H1 (cell line): ENCODE results near the gene GZF1. TPM values are rescaled to one million over a fixed set of nuclear protein-coding genes. Genes with fewer than 3 reads are reported as not detected.

Experiments used
- CTCF ChIA-PET: fragments of 300-600 bp; sonication (Branson Sonifier 250); formaldehyde crosslinking; loops from one replicate; lab custom pipeline; 2021; ENCODE audit not compliant: partially characterized antibody; lab: Charles Lee
- POLR2A ChIA-PET: fragments of 300-600 bp; sonication (Branson Sonifier 250); formaldehyde crosslinking; loops from one replicate; lab custom pipeline; 2021; ENCODE audit warnings: inconsistent platforms; ENCODE audit not compliant: partially characterized antibody; lab: Charles Lee
- DNase-seq, 2 experiments: peaks; one replicate each; pipeline versions ENCODE4 v3.0.0 to v3.0.0-alpha.2; 2010 to 2022; ENCODE audit warnings: low spot score in 2 of 2, low read depth in 1 of 2, mixed read lengths in 1 of 2
- FAIRE-seq: peaks from 2 replicates; lab custom pipeline; 2011; peaks lifted over from hg19 to GRCh38; lab: Jason Lieb, UNC
- H2AFZ ChIP-seq: 2 replicates; pipeline ENCODE4 v1.8.1; 2012; ENCODE audit warnings: low read length, inconsistent platforms
- H2AK5ac ChIP-seq: 2 replicates; pipeline ENCODE4 v1.6.1; 2013; ENCODE audit warnings: low read depth, low read length
- H2BK120ac ChIP-seq: replicated peaks from 2 replicates; pipeline ENCODE3; 2013; ENCODE audit warnings: low read depth, low read length, inconsistent platforms
- H2BK12ac ChIP-seq: 2 replicates; pipeline ENCODE4 v1.6.1; 2013; ENCODE audit warnings: low read depth, low read length
- H2BK15ac ChIP-seq: 2 replicates; pipeline ENCODE4 v1.6.1; 2013; ENCODE audit warnings: low read length
- H2BK20ac ChIP-seq: 2 replicates; pipeline ENCODE4 v1.6.1; 2013; ENCODE audit warnings: low read length
- H2BK5ac ChIP-seq: 2 replicates; pipeline ENCODE4 v1.6.1; 2013; ENCODE audit warnings: low read depth, low read length
- H3K14ac ChIP-seq: 2 replicates; pipeline ENCODE4 v1.6.1; 2013; ENCODE audit warnings: inconsistent platforms; ENCODE audit not compliant: insufficient read length
- H3K18ac ChIP-seq: 2 replicates; pipeline ENCODE4 v1.6.1; 2013; ENCODE audit warnings: low read length; ENCODE audit errors: extremely low read depth
- H3K23ac ChIP-seq: 2 replicates; pipeline ENCODE4 v1.6.1; 2013; ENCODE audit warnings: inconsistent platforms; ENCODE audit not compliant: insufficient read length
- H3K23me2 ChIP-seq: 2 replicates; pipeline ENCODE4 v1.6.1; 2013; ENCODE audit warnings: low read depth, low read length
- H3K27ac ChIP-seq: 2 replicates; pipeline ENCODE4 v1.6.1; 2011; ENCODE audit warnings: low read depth, low read length, inconsistent platforms
- H3K27me3 ChIP-seq, 4 experiments: replicated peaks in 1 of 4; 1 replicate in 1 of 4; 2 replicates in 3 of 4; pipeline versions ENCODE4 v1.6.1 to v1.8.1; 2011 to 2013; ENCODE audit warnings: low read length in 3 of 4, mild to moderate bottlenecking in 3 of 4, inconsistent platforms in 2 of 4, mixed read lengths in 2 of 4, moderate library complexity in 1 of 4; ENCODE audit not compliant: control insufficient read depth in 3 of 4, insufficient read depth in 3 of 4; ENCODE audit errors: extremely low read depth in 1 of 4
- H3K36me3 ChIP-seq, 4 experiments: 2 replicates each; pipeline versions ENCODE4 v1.6.1 to v1.8.1; 2011 to 2013; ENCODE audit warnings: mild to moderate bottlenecking in 4 of 4, low read length in 3 of 4, moderate library complexity in 2 of 4, control low read depth in 1 of 4, inconsistent platforms in 1 of 4; ENCODE audit not compliant: insufficient read depth in 4 of 4, control insufficient read depth in 2 of 4
- H3K4ac ChIP-seq: replicated peaks from 2 replicates; pipeline ENCODE3; 2013; ENCODE audit warnings: low read length, low read depth, mixed read lengths, inconsistent platforms; ENCODE audit not compliant: insufficient read length
- H3K4me1 ChIP-seq, 4 experiments: replicated peaks in 1 of 4; 1 replicate in 1 of 4; 2 replicates in 3 of 4; pipeline versions ENCODE4 v1.6.1 to v1.8.1; 2011 to 2013; ENCODE audit warnings: low read length in 3 of 4, inconsistent platforms in 2 of 4, mixed read lengths in 1 of 4; ENCODE audit not compliant: insufficient read depth in 4 of 4, control insufficient read depth in 3 of 4
- H3K4me2 ChIP-seq, 2 experiments: 2 replicates each; pipeline versions ENCODE4 v1.6.1 to v1.8.1; 2011 to 2013; ENCODE audit warnings: low read depth in 2 of 2, low read length in 2 of 2, control low read depth in 1 of 2, inconsistent platforms in 1 of 2, mild to moderate bottlenecking in 1 of 2; ENCODE audit not compliant: insufficient read depth in 1 of 2
- H3K4me3 ChIP-seq, 4 experiments: fragments of 200-600, 300-600 bp in 1 of 4; sonication (generic), shearing (Covaris generic), sonication (Bioruptor Twin) in 1 of 4; 2 replicates each; pipeline versions ENCODE4 v1.5.1 to v1.8.1; 2011 to 2016; ENCODE audit warnings: low read length in 4 of 4, low read depth in 3 of 4, control low read depth in 2 of 4, inconsistent platforms in 2 of 4, mild to moderate bottlenecking in 2 of 4, mixed read lengths in 1 of 4, moderate library complexity in 1 of 4; ENCODE audit not compliant: insufficient read depth in 2 of 4; ENCODE audit errors: extremely low read depth in 1 of 4
- H3K56ac ChIP-seq: replicated peaks from 2 replicates; pipeline ENCODE3; 2013; ENCODE audit warnings: low read depth, mild to moderate bottlenecking, mixed read lengths, low read length, inconsistent platforms; ENCODE audit not compliant: insufficient read length
- H3K79me1 ChIP-seq: 2 replicates; pipeline ENCODE4 v1.6.1; 2013; ENCODE audit warnings: low read depth, low read length, control low read depth
- H3K79me2 ChIP-seq, 2 experiments: 2 replicates each; pipeline versions ENCODE4 v1.6.1 to v1.8.1; 2012 to 2013; ENCODE audit warnings: low read length in 2 of 2, mild to moderate bottlenecking in 2 of 2, inconsistent platforms in 1 of 2; ENCODE audit not compliant: insufficient read depth in 2 of 2, control insufficient read depth in 1 of 2
- H3K9ac ChIP-seq, 4 experiments: replicated peaks in 1 of 4; 1 replicate in 1 of 4; 2 replicates in 3 of 4; pipeline versions ENCODE4 v1.6.1 to v1.8.1; 2011 to 2013; ENCODE audit warnings: low read depth in 3 of 4, low read length in 3 of 4, control low read depth in 2 of 4, mild to moderate bottlenecking in 2 of 4, moderate library complexity in 2 of 4, inconsistent platforms in 1 of 4; ENCODE audit errors: extremely low read depth in 1 of 4
- H3K9me3 ChIP-seq, 2 experiments: 2 replicates each; pipeline versions ENCODE4 v1.6.1 to v1.8.1; 2012 to 2013; ENCODE audit warnings: mild to moderate bottlenecking in 2 of 2, moderate library complexity in 2 of 2, control low read depth in 1 of 2, inconsistent platforms in 1 of 2, low read depth in 1 of 2, low read length in 1 of 2, mixed read lengths in 1 of 2; ENCODE audit not compliant: insufficient read depth in 2 of 2
- H4K20me1 ChIP-seq, 2 experiments: replicated peaks in 1 of 2; 2 replicates each; pipeline versions ENCODE3 to v1.8.1; 2011 to 2013; ENCODE audit warnings: inconsistent platforms in 2 of 2, low read length in 2 of 2, mild to moderate bottlenecking in 1 of 2; ENCODE audit not compliant: insufficient read depth in 2 of 2, control insufficient read depth in 1 of 2
- H4K5ac ChIP-seq: 2 replicates; pipeline ENCODE4 v1.6.1; 2013; ENCODE audit warnings: low read length, low read depth, mixed read lengths, inconsistent platforms; ENCODE audit not compliant: insufficient read length
- H4K8ac ChIP-seq: 2 replicates; pipeline ENCODE4 v1.8.0; 2013; ENCODE audit warnings: mild to moderate bottlenecking, moderate library complexity, low read length, inconsistent platforms; ENCODE audit not compliant: insufficient read depth; ENCODE audit errors: extremely low read depth
- H4K91ac ChIP-seq: replicated peaks from 2 replicates; pipeline ENCODE3; 2013; ENCODE audit warnings: low read length, mixed read lengths, inconsistent platforms; ENCODE audit not compliant: insufficient read length
- ASH2L ChIP-seq: fragments of 200-600, 300-600 bp; sonication (generic); IDR thresholded peaks from one replicate; pipeline ENCODE4 v1.7.1; 2017; ENCODE audit warnings: low read length
- BACH1 ChIP-seq: IDR thresholded peaks from 2 replicates; pipeline ENCODE4 v1.6.1; 2012; ENCODE audit warnings: low read length, improper control_type of control experiment
- RXRA ChIP-seq: IDR thresholded peaks from 2 replicates; pipeline ENCODE4 v1.6.1; 2011; ENCODE audit warnings: low read depth, mild to moderate bottlenecking, low read length, moderate library complexity; ENCODE audit not compliant: insufficient read depth
- SP2 ChIP-seq: IDR thresholded peaks from 2 replicates; pipeline ENCODE4 v1.6.1; 2012; ENCODE audit warnings: mild to moderate bottlenecking, low read length, inconsistent platforms
- TAF1 ChIP-seq: IDR thresholded peaks from 2 replicates; pipeline ENCODE4 v1.6.1; 2011; ENCODE audit warnings: mild to moderate bottlenecking, low read depth, low read length
- TBP ChIP-seq: IDR thresholded peaks from 2 replicates; pipeline ENCODE4 v1.6.1; 2011; ENCODE audit warnings: low read depth, low read length, improper control_type of control experiment
- TCF12 ChIP-seq: IDR thresholded peaks from 2 replicates; pipeline ENCODE4 v1.6.1; 2011; ENCODE audit warnings: low read depth, mild to moderate bottlenecking, low read length
- whole genome bisulfite sequencing, 2 experiments: shearing (Covaris generic) in 1 of 2; methylation state at CpG; one replicate each; pipeline versions ENCODE4 v1.1.6 to v1.1.7; 2013 to 2015; ENCODE audit warnings: low lambda C conversion rate in 2 of 2, mixed read lengths in 2 of 2, inconsistent platforms in 1 of 2, low coverage in 1 of 2, missing lambda C conversion rate in 1 of 2; ENCODE audit not compliant: insufficient replicate concordance in 2 of 2, insufficient coverage in 1 of 2, insufficient read length in 1 of 2; ENCODE audit errors: extremely low coverage in 1 of 2, missing lambda C conversion rate in 1 of 2; 5-methylcytosine and 5-hydroxymethylcytosine counted together
- polyA plus RNA-seq, 7 experiments: library from polyadenylated mRNA; depleted of rRNA in 3 of 7; stranded (reverse) in 5 of 7; unstranded in 2 of 7; fragments of >200 nt in 5 of 7; fragments of 200-250 nt in 2 of 7; gene quantifications; 1 replicate in 5 of 7; 2 replicates in 1 of 7; 4 replicates in 1 of 7; pipeline versions ENCODE4 v1.2.1 to v1.2.3, GENCODE V29; 2011 to 2013; ENCODE audit warnings: missing spikeins in 2 of 7, mixed read lengths in 2 of 7
- total RNA-seq: library from RNA; stranded (reverse); fragmentation: NEBNext Ultra II Directional; extraction: Animal tissue kit (Norgen Biotek cat#: 25700); gene quantifications from 2 replicates; pipeline ENCODE4 v1.2.1, GENCODE V29; 2021

Gene GZF1
- total and polyA plus RNA-seq, 2 of the 8 experiments (the other 6 are each of a cell fraction or from before 2014, with no cell fraction given): 8.2 to 11.9 TPM

DNA sequence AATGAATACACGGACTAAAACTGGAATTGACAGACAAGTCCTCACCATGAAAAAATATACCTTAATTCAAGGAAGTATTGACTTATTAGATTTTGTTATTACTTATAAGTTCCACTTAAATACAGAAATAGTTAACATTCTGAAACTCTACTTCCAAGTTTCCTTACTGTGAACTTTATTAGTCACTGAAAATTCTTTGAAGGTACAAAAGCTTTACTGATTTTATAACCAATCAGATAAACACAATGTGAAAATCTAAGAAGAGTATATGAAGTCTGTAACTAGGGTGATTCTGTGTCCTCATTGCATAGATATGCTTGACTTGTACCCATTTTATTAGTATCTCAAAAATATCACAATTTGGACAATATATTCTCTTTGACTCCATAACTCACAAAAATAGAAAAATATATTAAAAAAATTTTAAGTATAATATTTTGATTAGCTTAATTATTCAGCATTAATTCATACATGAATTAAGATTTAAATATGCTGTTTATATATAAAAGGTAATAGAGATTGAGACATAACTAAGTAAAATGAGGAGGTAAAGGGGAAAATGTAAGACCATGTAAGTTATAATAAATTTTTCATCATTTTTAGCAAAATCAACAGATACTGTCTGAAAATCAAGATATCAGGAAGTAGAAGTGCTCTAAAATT is 52.7 kb downstream of the GZF1 start:
- Histone ChIP-seq H4K20me1 (peaks cover 6 to 13% of the 10 kb centered on the region in 2 experiments), H3K23me2 (no peaks in the 10 kb centered on the region), H3K4me3 (no peak overlapping the region), H2AFZ (no peak overlapping the region), H3K36me3 (no peaks in the 10 kb centered on the region), H2BK120ac (no peak overlapping the region), H3K27ac (no peak overlapping the region), H2AK5ac (no peak overlapping the region), H3K14ac (no peak overlapping the region), H3K27me3 (no peaks in the 10 kb centered on the region), H2BK20ac (no peak overlapping the region), H2BK15ac (no peak overlapping the region), H2BK12ac (no peak overlapping the region), H3K4me1 (peaks cover 0 to 3% (median 0%) of the 10 kb centered on the region in 4 experiments; a peak in 2 of 7 replicates), H2BK5ac (no peak overlapping the region), H3K9ac (no peak overlapping the region), H3K79me1 (peaks cover 8% of the 10 kb centered on the region), H3K4me2 (no peak overlapping the region), H3K79me2 (peaks cover 13 to 97% of the 10 kb centered on the region in 2 experiments; a peak in 3 of 4 replicates), H3K23ac (no peak overlapping the region), H4K5ac (no peak overlapping the region), H3K4ac (no peak overlapping the region), H3K56ac (no peak overlapping the region), H4K91ac (no peak overlapping the region), H3K9me3 (no peaks in the 10 kb centered on the region), H3K18ac (no peak overlapping the region), H4K8ac (no peak overlapping the region)
- no peak for DNase-seq
- POLR2A ChIA-PET: no interaction called here
- TF ChIP-seq TCF12 (no peak), TBP (no peak), TAF1 (no peak), ASH2L (no peak), SP2 (no peak), RXRA (no peak), BACH1 (no peak)
- 72% methylated on average over 1 of the region's 1 CpG; no CpG with 5 or more reads in 1 of the 2 experiments for WGBS, 2 experiments
- CTCF ChIA-PET: interaction anchor here (1.2 kb wide), 3 partner anchors 27 to 192 kb away, joined by 3 to 5 read pairs (median 4); no protein-coding TSS in a partner anchor
- FAIRE-seq: no peak
